ENCODE results near the gene CUTA.

DNA sequence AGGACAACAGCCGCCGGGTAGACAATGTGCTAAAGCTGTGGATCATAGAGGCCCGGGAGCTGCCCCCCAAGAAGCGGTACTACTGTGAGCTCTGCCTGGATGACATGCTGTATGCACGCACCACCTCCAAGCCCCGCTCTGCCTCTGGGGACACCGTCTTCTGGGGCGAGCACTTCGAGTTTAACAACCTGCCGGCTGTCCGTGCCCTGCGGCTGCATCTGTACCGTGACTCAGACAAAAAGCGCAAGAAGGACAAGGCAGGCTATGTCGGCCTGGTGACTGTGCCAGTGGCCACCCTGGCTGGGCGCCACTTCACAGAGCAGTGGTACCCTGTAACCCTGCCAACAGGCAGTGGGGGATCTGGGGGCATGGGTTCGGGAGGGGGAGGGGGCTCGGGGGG is 19.8 kb upstream of the CUTA start:
- no peak for TF ChIP-seq GATA2 (IDR thresholded peaks at IDR 0.05; ENCODE audit: low read depth, low read length)
- TF ChIP-seq GATA3 (IDR thresholded peaks at IDR 0.05; ENCODE audit: low read depth, low read length), result no peak

All from SH-SY5Y (cell line).